SK-N-SH (cell line): ENCODE data around the gene HPCAL1.

Experiments
- CTCF ChIP-seq: fragments of 200-600 bp; sonication (generic); IDR thresholded peaks from 2 replicates; pipeline ENCODE4 v1.6.1; 2017; ENCODE audit warnings: antibody characterized with exemption, mild to moderate bottlenecking, moderate library complexity
- EP300 ChIP-seq, 2 experiments: IDR thresholded peaks; 2 replicates each; pipeline versions ENCODE4 v1.4.0 to v1.6.1; 2012; ENCODE audit warnings: borderline replicate concordance in 1 of 2, low read depth in 1 of 2, low read length in 1 of 2
- GABPA ChIP-seq: IDR thresholded peaks from 2 replicates; pipeline ENCODE4 v1.4.0; 2012; ENCODE audit warnings: low read depth, mild to moderate bottlenecking
- JUND ChIP-seq: IDR thresholded peaks from 2 replicates; pipeline ENCODE4 v1.4.0; 2012
- MAX ChIP-seq: IDR thresholded peaks from 2 replicates; pipeline ENCODE4 v1.4.0; 2012; ENCODE audit warnings: low read depth
- NFIC ChIP-seq: IDR thresholded peaks from 2 replicates; pipeline ENCODE4 v1.4.0; 2012; ENCODE audit warnings: borderline replicate concordance
- NRF1 ChIP-seq: IDR thresholded peaks from 2 replicates; pipeline ENCODE4 v1.6.1; 2012; ENCODE audit warnings: low read depth, mild to moderate bottlenecking, low read length
- REST ChIP-seq: IDR thresholded peaks from 2 replicates; pipeline ENCODE4 v1.6.1; 2012; ENCODE audit warnings: mild to moderate bottlenecking, low read depth, low read length, moderate library complexity
- SIN3A ChIP-seq: IDR thresholded peaks from 2 replicates; pipeline ENCODE4 v1.6.1; 2012; ENCODE audit warnings: low read depth, mild to moderate bottlenecking, low read length, moderate library complexity, borderline replicate concordance
- SMC3 ChIP-seq: IDR thresholded peaks from 2 replicates; pipeline ENCODE4 v1.6.1; 2012; ENCODE audit warnings: low read depth, low read length, improper control_type of control experiment

- TF ChIP-seq CTCF (no peak), REST (no peak), EP300 (IDR thresholded peaks at IDR 0.05; ENCODE audit: borderline replicate concordance in 1 of 2, low read depth in 1 of 2, low read length in 1 of 2) (no peak), NFIC (no peak), SIN3A (no peak), MAX (no peak), NRF1 (no peak), GABPA (no peak), SMC3 (no peak), JUND (no peak)
Observed at GRCh38 chr2:10255189-10256030, 47.3 kb upstream of the HPCAL1 start.
